ENCODE results near the gene FAM209B.
"Not testable (repeated sequence)": the region's sequence is repeated elsewhere in the genome, so short reads cannot be mapped to it uniquely, and the experiment has no call there.

The FAM209B gene

DNA sequence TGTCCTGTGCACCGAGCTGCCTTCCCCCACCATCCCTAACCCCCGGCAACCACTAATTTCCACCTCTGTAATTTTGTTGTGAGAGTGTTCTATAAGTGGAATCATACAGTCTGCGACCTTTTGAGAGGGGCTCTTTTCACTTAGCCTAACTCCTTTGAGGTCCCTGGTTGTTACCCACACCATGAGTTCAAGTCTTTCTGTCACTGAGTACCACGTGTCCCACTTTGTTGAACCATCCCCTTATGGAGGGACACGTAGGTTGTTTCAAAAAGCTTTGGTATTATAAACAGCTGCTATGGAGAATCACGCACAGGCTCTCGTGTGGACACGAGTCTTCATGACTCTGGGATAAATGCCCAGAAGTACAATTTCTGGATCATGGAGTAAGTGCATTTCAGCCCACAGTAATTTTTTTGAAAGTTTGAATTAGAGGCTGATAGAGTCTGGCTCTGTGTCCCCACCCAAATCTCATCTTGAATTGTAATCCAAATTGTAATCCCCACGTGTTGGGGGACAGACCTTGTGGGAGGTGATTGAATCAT, 9.5 kb downstream of the FAM209B start:
- no peak for DNase-seq

DNA sequence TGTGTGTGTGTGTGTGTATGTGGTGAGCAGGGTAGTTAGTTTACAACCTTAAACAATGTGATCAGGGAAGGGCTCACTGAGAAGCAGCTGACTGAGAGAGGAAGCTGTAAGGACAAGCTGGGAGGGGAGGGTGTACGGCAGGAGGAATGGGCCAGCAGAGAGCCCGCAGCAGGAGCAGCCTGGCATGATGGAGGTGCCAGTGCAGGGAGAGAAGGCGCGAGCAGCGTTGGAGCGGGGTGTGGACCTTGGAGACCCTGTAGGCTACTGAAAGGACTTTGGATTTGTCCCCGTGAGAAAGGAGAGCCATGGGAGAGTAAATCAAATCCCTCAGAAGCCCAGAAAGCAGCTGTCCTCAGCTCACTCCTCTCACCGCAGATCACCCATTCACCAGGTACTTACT, 18.5 kb downstream of the FAM209B start:
- DNase-seq: no peak

DNA sequence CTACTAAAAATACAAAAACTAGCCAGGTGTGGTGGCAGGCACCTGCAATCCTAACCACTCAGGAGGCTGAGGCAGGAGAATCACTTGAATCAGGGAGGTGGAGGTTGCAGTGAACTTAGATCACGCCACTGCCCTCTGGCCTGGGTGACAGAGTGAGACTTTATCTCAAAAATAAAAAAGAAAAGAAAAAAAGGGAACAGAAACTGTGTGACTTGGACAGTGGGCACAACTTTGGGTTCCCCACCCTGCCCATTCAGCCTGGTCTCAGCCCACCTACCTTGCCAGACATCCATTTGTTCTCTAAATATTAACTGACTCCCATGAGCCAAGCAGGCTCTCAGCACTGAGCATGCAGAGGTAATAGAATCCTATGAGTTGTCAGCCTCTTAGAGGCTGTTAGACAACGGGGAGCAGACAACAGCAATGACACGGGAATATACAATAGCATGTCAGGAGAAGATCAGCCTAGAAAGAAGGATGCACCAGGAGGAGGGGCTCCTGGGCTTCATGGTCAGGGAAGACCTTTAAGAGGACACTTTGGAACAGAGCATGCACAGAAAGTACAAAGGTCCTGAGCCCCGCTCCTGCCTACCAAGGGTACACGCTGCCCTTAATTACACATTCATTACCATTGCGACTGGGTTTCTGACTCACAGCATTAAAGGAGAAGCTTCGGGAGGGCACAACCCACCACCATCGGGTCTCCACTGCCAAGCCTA, 20.0 kb downstream of the FAM209B start:
- no peak for DNase-seq

DNA sequence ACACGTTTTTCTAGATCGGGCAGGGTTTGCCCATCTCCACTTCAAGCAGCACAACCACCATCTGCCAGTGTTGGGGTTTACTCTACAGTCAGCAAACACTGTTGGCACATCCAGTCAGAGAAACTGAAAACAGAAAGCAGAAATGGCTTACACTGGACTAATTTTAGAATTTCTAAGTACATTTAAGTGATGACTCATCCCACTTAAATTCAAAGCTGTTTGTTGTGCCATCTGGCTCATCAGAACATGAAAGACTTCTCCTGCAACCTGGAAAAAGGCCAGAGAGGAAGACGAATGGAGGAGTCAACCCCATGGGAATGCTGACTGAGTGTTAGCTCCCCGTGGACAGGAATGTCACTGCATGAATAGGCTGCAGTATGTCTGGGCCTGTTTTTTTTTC, 21.8 kb downstream of the FAM209B start:
- DNase-seq: no peak

DNA sequence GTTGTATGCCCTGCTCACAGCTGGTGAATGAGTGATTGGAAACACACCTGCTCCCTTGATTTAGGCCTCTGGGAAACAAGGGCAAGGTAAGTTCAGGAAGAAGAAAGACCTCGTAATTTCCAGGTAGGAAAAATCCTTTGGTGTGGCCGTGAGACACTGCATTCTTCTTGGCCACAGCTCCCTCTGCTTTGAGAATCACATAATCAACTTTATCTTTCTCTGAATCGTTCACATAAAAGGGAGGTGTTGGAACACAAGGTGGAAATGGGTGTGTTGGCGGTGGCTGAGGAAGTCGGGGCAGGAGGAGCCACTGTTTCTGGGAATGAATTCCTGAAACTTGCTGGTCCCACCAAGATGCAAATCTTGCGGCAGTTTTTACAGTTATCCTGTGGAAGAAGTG, 25.9 kb downstream of the FAM209B start:
- no peak for DNase-seq

DNA sequence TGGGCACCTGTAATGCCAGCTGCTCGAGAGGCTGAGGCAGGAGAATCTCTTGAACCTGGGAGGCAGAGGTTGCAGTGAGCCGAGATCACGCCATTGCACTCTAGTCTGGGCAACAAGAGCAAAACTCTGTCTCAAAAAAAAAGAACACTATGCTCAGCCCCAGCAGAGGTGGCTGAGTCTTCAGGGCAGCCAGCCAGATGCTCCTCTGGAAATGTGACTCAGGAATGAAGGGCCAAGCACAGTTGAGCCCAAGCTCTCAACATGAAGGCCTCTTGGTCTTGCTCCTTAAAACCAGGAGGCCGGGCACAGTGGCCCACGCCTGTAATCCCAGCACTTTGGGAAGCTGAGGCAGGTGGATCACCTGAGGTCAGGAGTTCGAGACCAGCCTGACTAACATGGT, 31.5 kb downstream of the FAM209B start:
- DNase-seq: not testable (repeated sequence)

DNA sequence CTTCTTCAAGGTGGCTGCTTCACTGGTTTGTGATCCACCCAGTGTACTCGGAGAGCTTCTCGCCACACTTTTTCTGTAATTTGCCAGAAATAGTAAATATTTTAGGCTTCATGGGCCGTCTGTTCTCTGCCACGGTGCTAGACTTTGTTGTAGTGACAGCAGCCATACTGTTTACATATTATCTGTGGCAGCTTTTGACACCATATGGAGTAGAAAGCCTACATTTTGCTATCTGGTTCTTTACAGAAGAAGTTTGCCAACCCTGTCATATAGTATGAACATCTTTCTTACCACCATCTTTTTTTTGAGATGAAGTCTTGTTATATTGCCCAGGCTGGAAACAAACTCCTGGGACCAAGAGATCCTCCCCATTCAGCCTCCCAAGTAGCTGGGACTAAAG, 32.5 kb downstream of the FAM209B start:
- no peak for DNase-seq

DNA sequence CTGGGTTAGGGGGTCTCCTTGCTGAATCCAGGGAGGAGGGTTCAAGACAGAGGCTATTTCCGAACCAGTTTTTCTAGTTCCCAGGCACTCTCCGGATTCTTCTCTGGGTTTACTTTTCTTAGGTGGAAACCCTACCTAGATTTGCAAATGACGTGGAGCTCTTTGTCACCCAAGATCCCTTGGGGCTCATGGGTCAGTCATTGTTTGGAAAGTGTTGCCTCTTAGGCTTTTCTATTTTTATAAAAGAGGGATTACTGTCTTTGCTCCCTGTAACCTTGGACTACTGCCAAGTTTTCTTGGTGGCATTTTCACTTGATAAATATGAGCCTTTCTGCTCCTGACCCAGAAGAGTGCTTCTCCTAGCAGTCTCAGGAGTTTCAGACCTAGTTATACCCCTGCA, 33.6 kb downstream of the FAM209B start:
- DNase-seq: no peak

DNA sequence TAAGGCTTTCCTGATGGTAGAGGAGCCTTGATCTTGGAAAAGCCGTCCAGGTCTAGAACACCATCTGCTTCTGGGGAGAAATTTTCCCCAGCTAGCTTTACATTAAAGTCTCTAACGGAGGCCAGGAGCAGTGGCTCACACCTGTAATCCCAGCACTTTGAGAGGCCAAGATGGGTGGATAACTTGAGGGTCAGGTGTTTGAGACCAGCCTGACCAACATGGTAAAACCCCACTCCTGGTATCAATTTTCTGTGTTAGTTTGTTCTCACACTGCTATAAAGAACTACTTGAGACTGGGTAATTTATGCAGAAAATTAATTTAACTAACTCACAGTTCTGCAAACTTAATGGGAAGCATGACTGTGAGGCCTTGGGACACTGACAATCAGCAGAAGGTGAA, 37.8 kb downstream of the FAM209B start:
- no peak for DNase-seq

DNA sequence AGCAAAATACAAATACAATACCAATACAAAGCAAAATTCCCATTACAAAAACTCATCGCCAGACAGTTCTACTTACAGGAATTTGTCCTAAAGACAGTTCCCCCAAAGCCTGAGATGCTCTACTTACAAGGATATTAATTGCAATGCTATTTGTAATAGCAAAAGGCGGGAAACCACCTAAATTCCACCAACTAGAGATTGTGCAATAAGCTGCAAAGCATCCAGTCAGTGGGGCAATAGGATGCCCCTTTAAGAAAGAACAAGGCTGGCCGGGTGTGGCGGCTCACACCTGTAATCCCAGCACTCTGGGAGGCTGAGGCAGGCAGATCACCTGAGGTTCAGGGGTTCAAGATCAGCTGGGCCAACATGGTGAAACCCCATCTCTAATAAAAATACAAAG, 39.1 kb downstream of the FAM209B start:
- no peak for DNase-seq

DNA sequence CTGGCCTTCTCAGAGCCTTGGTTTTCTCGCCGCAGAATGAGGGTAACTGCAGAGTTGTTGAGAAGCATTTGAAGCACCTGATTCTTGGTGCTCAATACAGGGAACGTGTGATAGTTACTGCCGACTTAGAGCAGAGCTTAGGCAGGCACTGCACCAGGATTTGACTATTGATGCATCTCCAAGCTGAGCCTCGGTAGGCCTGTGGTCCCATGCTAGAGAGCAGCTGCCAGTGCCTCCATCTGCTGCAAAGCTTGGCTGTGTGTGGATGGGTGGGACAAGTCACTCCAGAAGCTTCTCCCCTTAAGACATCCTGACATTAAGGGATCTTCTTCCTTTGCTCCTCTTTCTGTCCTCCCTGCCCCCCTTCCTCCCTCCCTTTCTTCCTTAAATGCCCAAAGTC, 40.9 kb downstream of the FAM209B start:
- DNase-seq: no peak

DNA sequence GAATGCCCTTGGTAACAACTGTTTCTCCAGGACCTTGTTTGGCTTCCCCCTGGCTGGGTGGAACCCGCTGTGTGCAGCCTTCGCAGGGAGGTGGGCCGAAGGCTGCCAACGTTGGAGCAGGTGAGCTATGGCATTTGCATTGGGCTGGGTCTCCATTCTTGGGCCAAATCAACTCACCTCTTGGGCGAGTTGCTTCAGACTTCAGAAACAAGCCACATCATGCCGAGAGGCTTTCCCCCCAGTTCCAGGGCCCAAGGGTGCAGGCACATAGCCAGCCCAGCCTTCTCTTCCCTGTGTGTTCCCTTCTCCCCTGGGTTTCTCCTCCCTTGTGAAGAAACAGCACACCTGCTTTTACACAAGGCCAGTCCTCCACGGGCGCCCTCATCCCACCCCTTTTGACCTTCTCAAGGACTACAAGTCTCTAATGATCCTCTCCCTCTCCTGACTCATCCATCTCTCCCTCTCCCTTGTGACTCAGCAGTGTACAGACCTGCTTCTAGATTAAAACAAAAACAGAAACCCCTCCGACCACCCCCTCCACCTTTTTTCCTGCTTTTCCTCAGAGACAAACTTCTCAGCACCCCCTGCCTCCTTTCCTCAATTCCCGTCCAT, 41.6 kb downstream of the FAM209B start:
- DNase-seq: no peak

DNA sequence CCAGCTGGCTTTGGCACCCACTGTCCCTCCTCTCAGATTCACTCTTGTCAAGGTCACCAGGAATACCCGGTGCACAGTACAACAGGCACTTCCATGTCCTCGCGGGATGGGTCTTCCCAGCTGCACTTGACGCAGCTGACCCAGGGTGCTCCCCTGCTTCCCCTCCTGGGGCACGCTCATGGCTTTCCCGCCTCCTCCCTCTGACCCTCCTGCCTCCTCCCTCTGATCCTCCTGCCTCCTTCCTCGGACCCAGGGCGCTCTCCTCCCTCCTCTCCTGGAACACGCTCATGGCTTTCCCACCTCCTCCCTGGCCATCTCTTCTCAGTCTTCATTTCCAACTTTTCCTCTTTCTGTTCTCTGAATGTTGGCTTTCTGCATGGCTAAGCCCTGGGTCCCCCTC, 42.1 kb downstream of the FAM209B start:
- DNase-seq: no peak

DNA sequence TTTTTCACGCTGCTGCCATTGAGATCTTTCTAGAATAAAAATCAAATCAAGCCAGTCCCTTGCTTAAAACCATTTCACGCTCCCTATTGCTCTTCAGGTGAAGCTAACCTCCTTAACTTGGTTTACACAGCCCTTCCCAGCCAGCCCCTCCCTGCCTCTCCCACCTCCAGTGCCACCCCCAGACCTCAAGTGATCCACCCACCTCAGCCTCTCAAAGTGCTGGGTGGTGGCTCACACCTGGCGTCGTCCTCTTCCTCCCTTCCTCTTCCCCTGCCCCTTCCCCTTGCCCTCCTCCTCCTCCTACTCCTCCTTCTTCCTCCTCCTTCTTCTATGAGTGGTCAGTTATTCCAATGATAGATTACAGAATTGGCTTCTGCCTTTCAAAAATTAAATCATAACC, 42.9 kb downstream of the FAM209B start:
- DNase-seq: no peak

DNA sequence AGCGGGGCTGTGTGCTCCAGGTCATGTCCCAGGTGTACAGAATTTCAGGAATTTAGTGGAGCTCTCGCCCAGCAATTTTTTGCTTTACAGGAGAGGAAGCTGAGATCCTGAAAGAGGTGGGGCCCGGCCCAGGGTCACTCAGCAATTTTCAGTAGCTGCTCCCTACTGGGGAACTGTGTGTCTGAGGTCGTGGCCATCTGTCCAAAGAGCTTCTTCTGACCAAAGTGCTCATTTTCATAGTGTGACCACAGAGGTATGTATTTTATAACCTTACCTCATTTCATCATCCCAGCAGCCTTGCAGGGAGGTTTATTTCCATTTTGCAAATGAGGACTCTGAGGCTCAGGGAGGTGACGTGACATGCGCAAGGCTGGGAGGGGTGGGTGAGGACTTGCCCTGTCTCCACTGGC, 46.3 kb downstream of the FAM209B start:
- DNase-seq: no peak

DNA sequence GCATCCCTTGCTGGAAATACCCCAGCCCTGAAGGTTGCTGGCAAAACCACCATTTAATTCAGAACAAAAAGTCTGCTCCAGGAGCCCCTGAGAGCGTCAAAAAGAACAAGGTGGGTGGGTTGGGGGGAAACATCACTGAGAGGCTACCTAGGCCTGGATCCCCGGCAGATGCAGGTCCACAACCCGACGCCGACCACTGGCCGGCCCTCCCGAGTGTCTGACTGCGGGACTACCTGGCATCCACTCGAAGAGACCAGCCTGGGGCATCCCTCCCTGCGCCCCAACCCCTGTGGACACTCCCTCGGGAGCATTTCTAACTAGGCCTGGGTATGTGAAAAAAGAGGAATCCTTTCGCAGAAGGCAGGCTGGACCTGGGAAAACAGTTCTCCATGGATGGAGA, 47.2 kb downstream of the FAM209B start:
- DNase-seq: no peak

DNA sequence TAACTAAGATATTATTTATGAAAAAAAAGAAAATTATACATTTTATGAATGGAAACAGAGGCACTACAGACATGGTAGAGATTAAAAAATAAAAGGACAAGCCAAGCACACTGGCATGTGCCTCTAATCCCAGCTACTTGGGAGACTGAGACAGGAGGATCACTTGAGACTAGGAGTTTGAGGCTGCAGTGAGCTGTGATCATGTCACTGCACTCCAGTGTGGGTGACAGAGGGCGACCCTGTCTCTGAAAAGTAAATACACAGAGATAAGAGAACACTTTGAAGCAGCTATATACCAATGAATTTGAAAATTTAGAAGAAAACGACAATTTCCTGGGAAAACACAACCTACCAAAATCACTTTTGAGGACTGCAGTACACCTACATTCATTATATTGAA, 48.7 kb downstream of the FAM209B start:
- no peak for DNase-seq

DNA sequence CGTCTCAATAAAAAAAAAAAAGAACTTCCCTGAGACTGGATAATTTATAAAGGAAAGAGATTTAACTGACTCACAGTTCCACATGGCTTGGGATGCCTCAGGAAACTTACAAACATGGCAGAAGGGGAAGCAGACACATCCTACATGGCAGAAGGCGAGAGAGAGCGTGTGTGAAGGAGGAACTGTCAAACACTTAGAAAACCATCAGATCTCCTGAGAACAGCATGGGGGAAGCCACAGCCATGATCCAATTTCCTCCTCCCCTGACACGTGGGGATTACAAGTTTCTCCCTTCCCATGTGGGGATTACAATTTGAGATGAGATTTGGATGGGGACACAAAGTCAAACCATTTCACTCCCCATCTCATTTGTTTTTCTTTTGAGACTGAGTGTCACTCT, 49.5 kb downstream of the FAM209B start:
- no peak for DNase-seq

DNA sequence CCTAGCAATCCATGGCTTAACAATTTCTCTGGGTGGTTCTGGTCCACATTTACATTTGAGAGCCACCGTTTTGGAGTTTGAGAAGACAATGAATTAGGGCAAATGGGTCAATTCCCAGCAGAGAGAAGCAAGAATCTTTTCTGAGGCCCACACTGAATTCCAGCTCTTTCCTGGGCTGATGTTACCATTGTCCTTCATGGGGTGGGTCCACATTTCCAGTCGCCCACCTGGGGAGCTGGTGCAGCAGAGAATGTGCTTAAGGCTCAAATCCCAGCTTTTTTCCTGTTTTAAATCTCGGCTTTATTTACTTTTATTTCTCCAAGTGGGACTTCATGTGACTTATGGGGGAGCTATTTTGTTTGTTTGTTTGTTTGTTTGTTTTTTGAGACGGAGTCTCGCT, 51.9 kb downstream of the FAM209B start:
- no peak for DNase-seq

All from stimulated activated CD4-positive, alpha-beta T cell treated with anti-CD3 and anti-CD28 coated beads, Interleukin-2, amount 100 ng/mL, for 24 hours (primary cell).